Amniotic epithelial cell (primary cell): ENCODE data around the gene UBA7.
A peak's percentile ranks its signal among the peaks of the same experiment; 100 is the strongest.
"Not testable (repeated sequence)": the region's sequence is repeated elsewhere in the genome, so short reads cannot be mapped to it uniquely, and the experiment has no call there.

Experiments
- DNase-seq: peaks from one replicate; pipeline ENCODE4 v3.0.0-alpha.2; 2010; ENCODE audit warnings: low read depth

UBA7 gene

GRCh38 chr3:49813497-49814174 lies at the start of gene UBA7:
TSS of gene UBA7 (minus strand) at chr3:49813953. CDS start at chr3:49813787, 166 bp downstream.
- peak; percentile 83 for DNase-seq

- DNase-seq: no peak
Observed at GRCh38 chr3:49859576-49860305, 46.0 kb upstream of the UBA7 start.

DNA sequence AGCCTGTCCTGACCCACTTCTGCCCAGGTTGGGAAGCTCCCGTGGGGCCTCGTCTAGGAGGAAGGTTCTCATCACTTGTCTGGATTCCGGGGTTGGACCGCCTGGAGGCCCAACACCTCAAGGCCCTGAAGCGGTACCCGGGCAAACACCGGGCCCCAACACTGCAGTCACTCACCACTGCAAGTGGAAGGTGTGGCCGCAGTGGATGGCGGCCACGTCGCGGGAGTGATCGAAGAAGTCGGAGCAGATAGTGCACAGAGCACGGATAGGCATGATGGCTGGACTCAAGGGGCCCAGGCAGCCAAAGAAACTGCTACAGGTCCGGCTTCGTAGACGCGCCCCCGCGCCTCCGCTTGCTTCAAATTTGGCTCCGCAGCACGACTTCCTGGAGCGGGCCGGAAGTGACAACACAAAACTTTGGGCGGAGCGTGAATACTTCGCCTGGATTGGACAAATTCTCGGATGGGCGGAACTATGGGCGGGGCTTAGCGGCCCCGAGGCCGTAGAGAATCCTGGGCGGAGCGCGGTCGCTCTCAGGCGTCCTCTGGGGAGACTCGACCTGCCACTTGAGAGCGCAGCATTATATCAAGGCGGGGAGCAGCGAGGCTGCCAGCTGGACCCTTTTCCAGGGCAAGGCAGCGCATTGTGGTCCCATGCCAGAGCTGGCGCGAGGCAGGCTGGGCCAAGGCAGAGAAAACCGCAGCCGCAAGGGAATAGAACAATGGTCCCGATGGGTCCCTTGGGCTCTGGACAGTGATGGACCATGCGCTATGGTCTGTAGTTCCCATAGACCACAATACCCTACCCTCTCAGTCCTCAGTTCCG lies 42.6 kb upstream of the UBA7 start, which contains the start of gene TRAIP:
TRAIP (minus strand) TSS at position 384 of the 825 bp plus-strand sequence; CDS start at position 273, 111 bp downstream.
- DNase-seq: peak; percentile 85

DNA sequence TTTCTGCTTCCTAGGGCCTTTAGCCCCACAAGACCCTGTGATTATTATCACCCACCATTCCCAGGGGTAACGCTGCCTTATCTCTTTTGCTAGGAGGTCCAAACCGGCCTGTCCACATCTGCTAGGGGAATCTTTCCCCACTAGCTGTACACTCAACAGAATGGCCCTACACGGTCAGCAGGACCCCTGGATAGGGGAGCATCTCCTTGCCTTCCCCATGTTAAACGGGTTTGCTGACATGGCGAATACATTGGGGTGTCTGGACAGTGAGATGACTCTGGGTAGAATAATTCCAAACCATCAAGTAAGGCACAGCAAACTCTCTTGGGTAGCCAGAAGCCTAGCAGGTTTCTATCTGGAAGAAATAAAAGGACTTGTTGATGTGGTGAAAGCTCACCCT lies 41.9 kb upstream of the UBA7 start:
- DNase-seq: no peak

DNA sequence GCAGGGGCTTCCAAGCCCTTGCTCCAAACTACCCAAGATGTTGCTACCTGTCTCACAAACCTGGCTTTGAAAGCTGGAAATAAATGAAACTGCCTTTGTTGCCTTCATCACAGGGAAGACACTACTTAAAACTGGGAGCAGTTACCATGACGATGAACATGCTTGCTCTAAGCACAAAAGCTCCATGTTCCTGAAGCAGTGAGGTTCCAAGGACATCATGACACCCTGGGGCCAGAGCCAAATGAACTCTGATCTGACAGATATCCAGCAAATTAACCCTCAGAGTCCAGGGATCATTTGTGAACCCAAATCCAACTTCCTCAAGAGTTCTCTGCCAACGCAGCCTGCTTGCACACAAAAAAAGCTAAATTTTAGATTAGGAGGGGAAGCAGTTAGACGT lies 31.9 kb upstream of the UBA7 start:
- no peak for DNase-seq

DNA sequence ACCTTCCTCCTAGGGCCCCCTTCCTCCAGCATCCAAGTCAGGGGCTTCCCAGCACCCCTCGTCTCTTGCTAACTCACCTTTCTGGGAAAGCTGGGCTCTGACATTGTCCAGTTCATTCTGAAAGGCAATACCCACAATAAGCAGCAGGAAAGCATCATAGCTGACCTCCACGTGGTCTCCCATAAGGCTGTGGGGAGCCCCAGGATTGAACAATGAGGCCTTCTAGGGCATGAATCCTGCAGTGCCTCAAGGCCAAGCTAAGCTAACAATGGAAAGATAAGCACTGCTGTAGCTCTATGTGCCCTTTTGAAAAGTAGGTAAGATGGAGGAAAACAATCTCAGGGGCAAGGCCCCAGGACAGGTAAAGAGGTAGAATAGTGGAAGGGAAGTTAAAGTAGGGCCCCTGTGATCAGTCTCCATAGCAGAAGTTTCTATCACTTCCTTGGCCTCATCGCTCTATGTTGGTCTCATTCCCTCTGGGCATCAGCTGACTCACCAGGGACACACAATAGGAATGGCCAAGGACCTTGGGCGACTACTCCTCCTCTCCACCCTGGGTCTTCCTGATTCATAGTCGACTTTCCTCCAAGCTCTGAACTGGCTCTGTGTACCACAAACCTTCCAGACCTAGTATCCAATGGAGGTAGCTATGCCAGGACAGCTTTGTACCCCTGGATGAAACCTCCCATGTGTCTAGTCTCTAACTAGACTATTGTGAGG lies 30.9 kb upstream of the UBA7 start:
- no peak for DNase-seq

GRCh38 chr3:49842843-49843517 lies 29.2 kb upstream of the UBA7 start:
- DNase-seq: no peak

DNA sequence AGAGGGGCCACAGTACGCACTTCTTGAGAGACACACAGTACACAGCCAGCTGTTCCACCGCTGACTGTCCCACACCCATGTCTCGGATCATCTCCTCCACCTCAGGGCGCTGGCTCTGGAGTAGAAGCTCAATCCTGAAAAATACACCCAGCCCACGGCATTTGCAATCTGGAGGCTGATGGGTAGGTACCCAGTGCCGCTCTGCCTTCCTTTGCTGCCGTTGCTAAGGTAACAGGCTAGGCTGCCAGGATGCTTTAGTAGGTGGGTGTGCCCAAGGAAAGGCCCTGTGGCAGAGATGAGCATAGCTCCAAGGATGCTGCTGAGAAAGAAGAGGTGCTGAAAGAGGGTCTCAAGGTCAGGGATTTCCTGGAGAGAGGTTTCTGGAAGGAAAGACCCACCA lies 28.1 kb upstream of the UBA7 start:
- no peak for DNase-seq

DNA sequence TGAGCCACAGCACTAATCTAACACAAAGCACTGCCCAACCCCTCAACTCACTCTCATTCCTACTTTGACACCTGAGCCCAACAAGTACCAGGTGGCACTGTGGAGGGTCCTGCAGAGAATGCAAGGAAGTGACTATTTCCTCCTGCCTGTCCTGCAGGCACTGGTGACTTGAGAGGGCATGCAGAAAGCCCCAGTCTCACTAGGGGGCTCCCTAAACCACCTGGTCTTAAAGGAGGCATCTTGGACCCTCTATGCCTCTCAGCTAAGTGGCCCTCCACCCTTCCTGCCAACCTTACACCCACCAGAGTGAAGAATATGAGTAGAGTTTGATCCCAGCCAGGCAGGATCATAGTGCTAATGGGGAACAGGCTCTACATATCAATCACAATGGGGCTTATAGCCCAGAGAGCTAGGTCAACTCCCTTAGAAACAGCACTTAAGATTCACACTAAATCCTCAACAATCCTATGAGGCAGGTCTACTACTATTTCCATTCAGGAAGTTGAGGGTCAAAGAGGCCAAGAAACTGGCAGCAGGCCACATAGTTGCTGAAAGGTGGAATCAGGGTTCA lies 27.5 kb upstream of the UBA7 start:
- DNase-seq: peak; percentile 8

GRCh38 chr3:49840388-49840787 lies 26.6 kb upstream of the UBA7 start:
- DNase-seq: no peak

DNA sequence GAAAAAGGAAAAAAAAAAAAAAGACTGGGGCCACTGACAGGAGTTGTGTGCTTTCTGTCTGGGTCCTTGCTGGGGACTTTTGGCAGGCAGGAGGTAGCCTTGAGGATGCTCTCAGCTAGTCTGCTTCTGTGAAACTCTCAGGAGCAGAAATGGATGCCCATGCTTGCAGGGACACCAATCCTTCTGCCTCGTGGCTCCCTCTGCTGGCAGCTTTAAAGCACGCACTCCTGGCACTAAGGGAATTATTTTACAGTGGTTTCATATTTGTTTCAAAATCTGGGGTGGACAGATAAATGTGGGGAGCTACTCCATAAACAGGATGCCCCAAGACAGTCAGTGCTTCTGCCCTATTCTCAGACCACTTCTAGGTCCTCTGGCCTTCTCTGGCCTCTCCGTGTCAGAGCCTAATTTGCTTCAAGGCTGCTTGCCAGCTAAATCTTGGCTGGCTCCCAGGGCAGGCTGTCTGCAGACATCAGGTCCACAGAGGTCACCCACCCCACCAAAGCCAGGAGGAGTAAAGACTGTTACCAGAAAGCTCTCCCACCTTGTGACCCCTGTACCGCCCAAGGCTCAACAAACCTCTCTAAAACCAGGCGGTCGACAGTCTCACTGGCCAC lies 25.5 kb upstream of the UBA7 start:
- peak; percentile 64 for DNase-seq

- DNase-seq: no peak
Observed at GRCh38 chr3:49831341-49831740, 17.6 kb upstream of the UBA7 start.

- no peak for DNase-seq
Observed at GRCh38 chr3:49826016-49826415, 12.3 kb upstream of the UBA7 start.

DNA sequence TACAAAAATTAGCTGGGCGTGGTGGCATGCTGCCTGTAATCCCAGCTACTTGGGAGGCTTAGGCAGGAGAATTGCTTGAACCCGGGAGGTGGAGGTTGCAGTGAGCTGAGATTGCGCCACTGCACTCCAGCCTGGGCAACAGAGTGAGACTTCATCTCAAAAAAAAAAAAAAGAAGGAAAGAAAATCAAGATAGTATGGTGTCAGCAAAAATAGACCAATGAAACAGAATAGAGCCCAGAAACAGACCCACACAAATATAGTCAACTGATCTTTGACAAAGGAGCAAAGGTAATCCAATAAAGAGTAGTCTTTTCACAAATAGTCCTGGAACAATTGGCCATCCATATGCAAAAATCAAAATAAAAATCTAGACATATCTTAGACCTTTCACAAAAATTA lies 9.4 kb upstream of the UBA7 start:
- DNase-seq: not testable (repeated sequence)

DNA sequence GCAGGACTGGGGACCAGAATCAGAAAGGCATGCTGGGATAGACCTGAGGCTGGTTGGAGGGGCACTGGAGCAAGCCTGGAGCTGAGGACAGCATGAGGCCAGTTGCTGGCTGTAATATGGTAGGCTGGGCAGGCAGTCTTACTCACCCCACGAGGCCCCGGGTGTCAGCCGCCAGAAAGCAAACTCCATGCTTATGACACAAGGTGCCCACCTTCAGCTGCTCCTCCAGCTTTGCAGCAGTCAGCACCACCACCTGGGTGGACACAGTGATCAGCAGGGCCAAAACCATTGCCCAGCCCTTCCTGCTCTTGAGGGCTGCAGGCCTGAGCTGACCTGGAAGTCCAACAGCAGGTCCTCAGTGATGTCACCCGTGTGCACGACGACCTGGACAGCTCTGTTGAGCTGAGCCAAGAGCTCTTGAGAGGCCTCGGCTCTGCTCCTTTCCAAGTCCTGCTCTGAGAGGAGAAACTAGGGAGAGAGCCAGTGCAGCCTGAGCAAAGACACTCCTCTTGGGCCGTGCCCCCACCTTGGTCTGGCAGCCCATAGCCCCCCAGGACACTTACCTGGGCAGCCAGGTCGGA lies 747 bp downstream of the UBA7 start:
- no peak for DNase-seq

- DNase-seq: no peak
Observed at GRCh38 chr3:49807431-49808114, 6.2 kb downstream of the UBA7 start.

- DNase-seq: no peak
Observed at GRCh38 chr3:49806850-49807249, 6.9 kb downstream of the UBA7 start.

DNA sequence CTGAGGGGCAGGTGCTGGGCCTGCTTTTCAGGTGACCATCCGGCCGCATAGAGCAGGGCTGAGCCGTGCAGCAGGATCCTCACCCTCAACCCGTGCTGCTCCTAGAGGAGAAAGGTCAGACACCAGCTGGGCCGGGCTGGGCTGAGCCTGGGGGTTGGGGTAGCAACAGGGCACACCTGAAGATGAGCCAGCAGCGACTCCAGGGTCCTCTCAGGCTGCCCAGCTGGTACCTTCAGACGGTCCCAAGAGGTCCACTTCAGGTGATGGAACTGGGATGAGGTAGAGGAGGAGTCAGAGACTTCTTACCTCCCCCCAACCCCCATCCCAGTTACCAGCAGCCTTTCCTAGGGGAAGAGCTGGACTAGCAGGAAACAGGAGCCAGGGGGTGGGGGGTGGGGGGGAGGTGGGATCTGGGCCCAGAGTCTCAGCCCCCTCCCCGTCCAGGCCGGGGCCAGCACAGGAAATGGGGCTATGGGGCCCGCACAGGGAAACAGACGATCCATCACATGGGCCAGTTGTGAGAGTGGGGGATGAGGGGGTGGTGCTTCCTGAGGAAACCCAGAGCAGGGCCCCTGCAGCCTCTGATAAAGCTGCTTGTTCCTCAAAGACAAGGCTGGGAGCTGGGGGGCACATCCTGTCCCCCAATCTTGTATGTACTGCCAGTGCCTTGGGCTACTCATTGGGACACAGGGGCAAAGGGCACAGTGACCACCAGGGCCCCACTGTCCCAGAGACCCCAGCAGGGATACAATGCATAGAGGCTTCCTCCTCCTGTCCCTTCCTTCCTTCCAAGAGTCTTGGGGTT lies 7.7 kb downstream of the UBA7 start:
- peak; percentile 23 for DNase-seq

DNA sequence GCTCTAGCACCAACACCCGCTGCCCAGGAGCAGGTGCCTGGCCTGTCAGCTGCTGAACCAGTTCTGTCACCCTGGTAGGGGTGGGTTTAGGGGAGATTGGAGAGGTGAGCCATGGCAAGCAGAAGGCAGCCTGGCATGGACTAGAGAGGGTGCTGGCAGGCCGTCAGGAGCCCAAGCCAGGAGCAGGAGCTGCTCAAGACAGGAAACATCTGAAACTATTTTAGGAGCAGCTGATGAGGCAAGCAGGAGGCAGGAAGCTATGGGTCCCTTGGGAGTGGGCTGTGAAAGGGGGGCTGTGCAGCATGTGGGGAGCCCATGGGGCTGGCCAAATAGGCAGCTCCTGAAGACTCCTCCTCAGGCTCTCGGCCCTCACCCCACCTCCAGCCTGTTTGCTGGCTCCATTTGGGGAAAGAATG lies 8.4 kb downstream of the UBA7 start:
- DNase-seq: no peak
